HG02759 (cell line): ENCODE measurements around the gene EPHB1.

Experiments used
- ATAC-seq: cut with Tn5 transposase; IDR thresholded peaks from one replicate; pipeline ENCODE4 v1.9.1; 2021; ENCODE audit warnings: mild to moderate bottlenecking, moderate library complexity; ENCODE audit not compliant: unreplicated experiment

Gene EPHB1

DNA sequence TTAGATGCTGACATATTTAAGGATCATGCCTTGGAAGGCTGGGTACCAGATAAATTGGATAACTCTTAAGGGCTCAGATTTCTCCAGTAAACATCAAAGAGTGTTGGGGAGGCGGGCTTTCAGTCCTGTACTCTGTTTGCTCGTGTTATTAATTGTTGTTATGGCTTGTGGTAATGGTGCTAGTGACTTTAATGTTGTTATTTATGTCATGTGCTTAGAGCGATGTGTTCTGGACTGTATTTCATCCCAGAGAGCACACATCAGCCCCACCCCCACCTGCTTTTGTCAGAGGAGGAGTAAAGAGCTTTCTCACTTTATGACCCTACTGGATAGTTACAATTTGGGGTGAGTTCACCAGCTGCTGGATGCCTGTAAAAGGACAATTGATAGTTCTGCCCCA is 386.3 kb downstream of the EPHB1 start:
- ATAC-seq = no peak

DNA sequence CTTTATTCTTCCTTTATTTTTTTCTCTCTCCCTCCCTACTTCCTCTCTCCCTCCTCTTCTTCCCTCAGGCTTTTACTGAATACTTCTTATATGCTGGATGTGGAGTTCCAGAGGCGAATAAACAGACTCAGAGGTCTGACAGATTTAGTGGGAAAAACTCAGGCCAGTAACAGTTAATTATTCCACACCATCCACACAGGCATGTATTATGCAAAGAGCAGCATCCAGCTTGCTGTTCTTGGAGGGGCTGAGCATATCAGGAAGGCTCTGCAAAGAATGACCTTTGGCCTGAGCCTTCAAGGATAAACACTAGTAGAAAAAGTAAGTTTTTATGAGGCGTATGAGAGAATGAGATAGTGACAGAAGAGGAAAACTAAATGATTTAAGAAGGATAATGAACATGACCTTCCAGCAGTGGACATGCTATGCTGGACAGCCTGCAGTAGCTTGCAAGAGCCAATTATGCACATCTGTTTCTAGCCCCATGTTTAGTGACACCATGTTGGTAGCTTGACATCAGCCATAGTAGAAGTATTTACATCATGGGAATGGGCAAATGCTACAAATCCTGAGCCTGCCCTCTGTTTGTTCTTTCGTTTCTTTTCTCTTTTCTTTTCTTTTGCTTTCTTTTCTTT is 387.4 kb downstream of the EPHB1 start:
- no peak for ATAC-seq

DNA sequence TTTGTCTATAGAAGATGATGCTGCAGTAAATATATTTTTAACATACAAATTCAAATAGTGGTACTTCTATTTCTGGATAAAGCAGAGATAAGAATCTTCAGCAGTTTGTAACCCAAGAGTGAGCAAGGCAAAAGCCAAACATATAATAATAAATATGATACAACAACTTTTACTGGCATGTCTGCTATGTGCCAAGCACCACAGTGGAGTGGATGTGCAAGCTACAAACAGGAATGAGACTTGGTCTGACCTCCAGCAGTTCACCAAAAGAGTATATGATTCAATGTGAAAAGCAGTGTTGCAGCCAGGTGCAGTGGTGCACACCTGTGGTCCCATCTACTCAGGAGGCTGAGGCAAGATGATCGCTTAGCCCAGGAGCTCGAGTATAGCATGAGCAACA is 395.6 kb downstream of the EPHB1 start:
- ATAC-seq = no peak

GRCh38 chr3:135191708-135192107 is 396.6 kb downstream of the EPHB1 start:
- ATAC-seq = no peak

- no peak for ATAC-seq
Measured at GRCh38 chr3:135192929-135193328, 397.9 kb downstream of the EPHB1 start.

GRCh38 chr3:135197246-135197645 is 402.2 kb downstream of the EPHB1 start:
- ATAC-seq = peak; percentile 38

- ATAC-seq = no peak
Measured at GRCh38 chr3:135197856-135198255, 402.8 kb downstream of the EPHB1 start.

DNA sequence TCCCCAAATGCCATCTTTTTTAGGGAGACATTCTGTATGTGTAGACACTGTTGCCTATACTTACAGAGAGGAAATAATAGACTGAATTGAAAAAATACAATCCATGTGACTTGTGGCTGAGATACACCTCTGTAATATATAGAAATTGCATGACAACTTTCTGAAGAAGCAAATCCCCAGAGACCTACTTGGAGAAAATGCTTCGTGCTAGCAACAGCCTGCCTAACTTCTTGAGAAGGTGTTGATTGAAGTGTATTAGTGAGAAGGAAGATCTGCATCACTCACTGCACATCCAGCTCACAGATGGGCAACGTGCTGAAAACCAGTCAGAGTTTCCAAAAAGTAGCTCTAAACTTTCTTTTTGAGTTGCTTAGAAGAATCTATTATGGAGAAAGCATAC is 404.1 kb downstream of the EPHB1 start:
- peak; percentile 66 for ATAC-seq

DNA sequence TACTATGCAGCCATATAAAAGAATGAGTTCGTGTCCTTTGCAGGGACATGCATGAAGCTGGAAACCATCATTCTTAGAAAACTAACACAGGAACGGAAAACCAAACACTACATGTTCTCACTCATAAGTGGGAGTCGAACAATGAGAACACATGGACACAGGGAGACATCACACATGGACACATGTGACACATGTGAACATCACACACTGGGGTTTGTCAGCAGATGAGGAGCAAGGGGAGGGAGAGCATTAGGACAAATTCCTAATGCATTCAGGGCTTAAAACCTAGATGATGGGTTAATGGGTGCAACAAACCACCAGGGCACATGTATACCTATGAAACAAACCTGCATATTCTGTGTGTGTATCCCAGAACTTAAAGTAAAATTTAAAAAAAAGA is 408.0 kb downstream of the EPHB1 start:
- ATAC-seq = no peak

- no peak for ATAC-seq
Measured at GRCh38 chr3:135213213-135213612, 418.2 kb downstream of the EPHB1 start.

DNA sequence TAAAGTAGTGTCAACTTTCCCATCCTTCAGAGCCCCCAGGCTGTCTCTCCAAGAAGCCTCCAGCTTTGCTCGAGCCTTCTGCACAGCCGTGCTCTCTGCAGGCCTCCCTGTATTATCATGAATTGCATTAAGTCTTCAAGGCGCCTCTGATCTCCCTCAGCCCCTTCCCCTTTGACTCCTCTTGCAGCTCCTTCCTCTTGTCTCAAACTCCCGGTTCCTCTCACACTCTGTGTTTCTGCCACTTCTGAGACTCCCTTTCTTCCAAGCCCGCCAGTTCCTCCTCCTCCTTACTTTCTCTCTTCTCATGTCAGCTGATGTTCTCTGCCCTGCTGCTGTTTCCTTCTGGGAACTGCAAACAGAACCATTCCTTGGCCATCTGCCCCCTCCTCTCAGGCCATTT is 418.8 kb downstream of the EPHB1 start:
- no peak for ATAC-seq

DNA sequence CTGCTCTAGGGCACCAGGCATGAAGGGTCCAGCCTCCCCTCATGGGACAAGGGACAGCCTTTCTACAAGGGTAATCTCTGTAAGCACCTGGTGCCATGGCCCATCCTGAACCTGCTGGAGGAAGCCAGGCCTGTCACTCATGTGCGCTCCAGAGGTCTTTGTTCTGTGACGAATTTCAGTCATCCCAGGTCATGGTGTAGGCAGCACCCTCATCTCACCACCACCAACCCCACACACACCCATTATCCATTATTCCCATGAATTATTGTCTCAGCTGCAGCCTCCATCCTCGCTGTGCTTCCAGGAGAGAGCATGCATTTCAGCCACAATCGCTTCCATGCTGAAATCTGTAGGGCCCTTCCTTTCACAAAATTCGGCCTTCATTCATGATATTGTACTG is 419.3 kb downstream of the EPHB1 start:
- no peak for ATAC-seq

DNA sequence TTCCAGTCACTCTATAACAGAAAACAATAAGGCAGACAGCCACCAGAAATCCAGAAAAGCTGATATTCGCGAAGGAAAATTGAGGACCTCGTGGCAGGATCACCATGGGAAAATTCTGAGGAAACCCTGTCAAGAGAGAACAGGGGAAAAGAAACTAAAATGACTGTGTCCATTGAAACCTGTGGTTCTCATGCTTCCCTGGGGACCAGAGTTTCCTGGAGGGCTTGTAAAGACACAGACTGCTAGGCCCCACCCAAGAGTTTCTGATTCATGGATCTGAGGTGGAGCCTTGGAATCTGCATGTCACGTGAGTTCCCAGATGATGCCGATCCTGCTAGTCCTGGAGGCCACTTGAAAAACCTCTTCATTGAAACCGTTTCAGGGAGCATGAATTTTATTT is 420.5 kb downstream of the EPHB1 start:
- no peak for ATAC-seq

DNA sequence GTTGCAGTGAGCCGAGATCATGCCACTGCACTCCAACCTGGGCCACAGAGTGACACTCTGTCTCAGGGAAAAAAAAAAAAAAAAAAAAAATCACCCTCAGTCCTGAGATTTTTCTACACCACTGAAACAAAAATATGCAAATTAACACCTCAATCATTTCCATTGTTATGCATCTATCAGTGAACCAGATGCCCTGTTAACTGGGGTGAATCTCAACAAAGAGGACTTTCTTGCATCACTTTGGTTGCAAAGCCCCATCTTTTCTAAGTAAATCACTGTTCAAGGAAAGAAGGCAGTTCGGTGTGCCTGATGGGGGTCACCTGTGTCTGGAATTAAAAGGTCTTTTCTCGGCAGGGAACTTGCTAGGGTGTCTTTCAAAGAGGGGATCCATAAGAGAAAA is 421.6 kb downstream of the EPHB1 start:
- ATAC-seq = no peak

DNA sequence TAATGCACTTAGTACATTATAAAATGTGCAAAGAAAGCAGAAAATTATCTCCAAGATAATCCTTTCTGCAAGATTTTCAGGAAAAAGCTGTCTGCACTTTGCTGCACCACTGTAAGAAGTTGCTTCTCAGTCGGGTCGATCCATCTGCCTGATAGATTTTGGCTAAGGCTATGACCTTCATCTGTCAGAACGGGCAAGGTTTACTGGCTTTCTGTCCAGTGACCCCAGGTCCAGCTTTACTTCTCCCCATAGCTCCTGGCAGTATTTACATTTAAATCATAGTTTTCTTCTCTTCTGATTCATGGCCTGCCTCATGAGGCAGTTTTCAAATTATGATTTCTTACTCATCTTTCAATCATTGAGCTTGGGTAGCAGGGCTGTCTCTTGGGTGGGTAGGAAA is 422.7 kb downstream of the EPHB1 start:
- ATAC-seq = no peak

- ATAC-seq = no peak
Measured at GRCh38 chr3:135218304-135218703, 423.2 kb downstream of the EPHB1 start.

- ATAC-seq = no peak
Measured at GRCh38 chr3:135218782-135219181, 423.7 kb downstream of the EPHB1 start.

DNA sequence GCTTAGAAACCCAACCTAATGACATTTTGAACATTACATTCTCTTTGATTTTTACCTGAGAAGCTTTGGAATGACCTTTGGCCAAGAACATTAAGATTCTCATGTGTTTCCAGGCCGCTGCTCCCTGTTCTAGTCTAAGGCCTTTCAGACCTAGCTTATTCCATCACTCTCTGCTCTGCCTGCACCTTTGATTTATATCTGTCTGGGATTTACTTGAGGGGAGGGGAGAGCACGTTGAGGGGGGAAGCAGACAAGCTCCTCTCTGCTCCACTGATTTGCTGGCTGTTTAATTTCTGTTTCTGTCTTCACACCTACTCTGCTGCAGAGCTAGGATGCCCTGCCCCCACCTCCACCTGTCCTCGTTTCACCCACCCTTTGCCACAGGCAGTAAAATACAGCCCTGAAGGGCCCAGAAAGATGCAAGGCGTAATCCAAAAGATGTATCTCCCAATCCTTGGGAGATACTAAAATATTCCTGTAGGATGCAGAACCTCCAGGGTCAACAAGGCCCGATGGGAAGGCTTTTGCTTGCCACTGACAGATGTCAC is 429.8 kb downstream of the EPHB1 start:
- no peak for ATAC-seq

DNA sequence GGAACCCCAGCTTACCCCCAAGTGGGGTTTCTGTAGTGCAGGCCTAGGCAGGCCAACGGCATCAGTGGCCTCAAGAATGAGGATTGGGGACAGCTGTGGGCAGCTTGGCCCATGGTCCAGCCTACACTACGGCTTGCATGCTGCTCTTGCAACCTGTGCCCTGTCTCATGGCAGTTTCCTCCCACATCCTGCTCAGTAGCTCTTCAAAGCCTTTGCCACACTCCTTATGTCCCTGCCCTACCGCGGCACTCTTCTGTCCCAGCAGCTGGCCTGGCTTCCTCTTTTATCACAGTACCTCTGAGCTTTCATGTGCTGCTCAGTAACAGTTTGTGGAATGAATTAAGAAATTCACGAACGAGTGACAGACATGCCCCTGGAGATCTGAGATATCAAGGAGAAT is 431.0 kb downstream of the EPHB1 start:
- peak; percentile 77 for ATAC-seq

- no peak for ATAC-seq
Measured at GRCh38 chr3:135228201-135228600, 433.1 kb downstream of the EPHB1 start.

- ATAC-seq = no peak
Measured at GRCh38 chr3:135229018-135229495, 434.0 kb downstream of the EPHB1 start.

GRCh38 chr3:135231737-135232136 is 436.7 kb downstream of the EPHB1 start:
- ATAC-seq = no peak

DNA sequence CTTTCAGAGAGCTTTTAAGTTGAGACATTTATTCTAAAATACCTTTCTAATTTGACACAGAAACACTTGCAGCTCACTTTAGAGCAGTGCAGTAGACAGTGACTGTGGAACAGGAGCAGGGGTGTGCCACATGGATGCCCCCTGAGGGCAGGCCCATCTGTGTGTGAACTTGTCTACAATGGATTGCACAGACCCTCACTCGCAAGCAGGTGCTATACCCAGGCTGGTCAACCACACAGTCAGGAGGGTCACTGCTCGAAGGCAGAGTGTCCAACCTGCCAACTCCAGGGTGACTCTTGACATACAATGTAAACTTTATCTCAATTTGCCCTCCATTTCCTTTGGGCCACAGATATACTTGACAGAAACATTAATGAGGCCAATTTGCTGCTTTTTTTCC is 437.2 kb downstream of the EPHB1 start:
- no peak for ATAC-seq
